Measurements from ENCODE around the gene PEX16.

The PEX16 gene

GRCh38 chr11:45917623-45918330, at the start of gene PEX16:
PEX16 (minus strand) TSS chr11:45917877; CDS start chr11:45917811, 66 bp downstream.
- peaks cover 10 to 45% (median 23%) of the 10 kb centered on the region in 4 donors for H3K4me1 ChIP-seq
- H3K27me3 ChIP-seq = peaks cover 10 to 16% of the 10 kb centered on the region in 2 donors
- intact Hi-C loops (cut with DNase I; ENCODE audit: low total_unique reads) = loop anchor here (5.0 kb wide), 2 partner anchors 60 to 75 kb away; no protein-coding TSS in a partner anchor
- H3K36me3 ChIP-seq = peaks cover 19 to 31% (median 27%) of the 10 kb centered on the region in 3 donors
- H3K9me3 ChIP-seq = no peaks in the 10 kb centered on the region
- no peak for TF ChIP-seq CTCF (IDR thresholded peaks at IDR 0.05)
- peak; percentile 98 to 99 for DNase-seq
- H3K27ac ChIP-seq = peak within 1 kb of the TSS; percentile 87 to 89
- H3K4me3 ChIP-seq = peak within 1 kb of the TSS; percentile 79 to 81

- H3K4me1 ChIP-seq = peaks cover 0 to 4% (median 0%) of the 10 kb centered on the region in 4 donors
- intact Hi-C loops (cut with DNase I; ENCODE audit: low total_unique reads) = loop anchor here (10.0 kb wide), 1 partner anchor 350 kb away; no protein-coding TSS in a partner anchor
- H3K36me3 ChIP-seq = peaks cover 31 to 63% (median 39%) of the 10 kb centered on the region in 3 donors
- peak overlapping the region in 1 of 2 donors; percentile 16 for H3K27ac ChIP-seq
- no peaks in the 10 kb centered on the region for H3K27me3 ChIP-seq
- H3K9me3 ChIP-seq = no peaks in the 10 kb centered on the region
- DNase-seq = peak; percentile 59 to 70
- H3K4me3 ChIP-seq = no peak overlapping the region
- peak; percentile 88 to 89 for TF ChIP-seq CTCF (IDR thresholded peaks at IDR 0.05)
Observed at GRCh38 chr11:45964911-45965389, 47.3 kb upstream of the PEX16 start.

- intact Hi-C loops (cut with DNase I; ENCODE audit: low total_unique reads) = loop anchor here (10.0 kb wide), 1 partner anchor 353 kb away; no protein-coding TSS in a partner anchor
- no peak overlapping the region for H3K27ac ChIP-seq
- H3K4me3 ChIP-seq = no peak overlapping the region
- peaks cover 0 to 4% (median 0%) of the 10 kb centered on the region in 4 donors for H3K4me1 ChIP-seq
- no peaks in the 10 kb centered on the region for H3K27me3 ChIP-seq
- no peak for DNase-seq
- peaks cover 13 to 35% (median 14%) of the 10 kb centered on the region in 3 donors for H3K36me3 ChIP-seq
- no peaks in the 10 kb centered on the region for H3K9me3 ChIP-seq
- no peak for TF ChIP-seq CTCF (IDR thresholded peaks at IDR 0.05)
Observed at GRCh38 chr11:45961751-45962240, 44.1 kb upstream of the PEX16 start.

GRCh38 chr11:45960387-45961095, 42.9 kb upstream of the PEX16 start:
- H3K4me1 ChIP-seq = peaks cover 0 to 4% (median 0%) of the 10 kb centered on the region in 4 donors
- TF ChIP-seq CTCF (IDR thresholded peaks at IDR 0.05) = no peak
- no peak overlapping the region for H3K27ac ChIP-seq
- no peaks in the 10 kb centered on the region for H3K27me3 ChIP-seq
- H3K9me3 ChIP-seq = no peaks in the 10 kb centered on the region
- H3K4me3 ChIP-seq = no peak overlapping the region
- intact Hi-C loops (cut with DNase I; ENCODE audit: low total_unique reads) = loop anchor here (10.0 kb wide), 1 partner anchor 354 kb away; no protein-coding TSS in a partner anchor
- no peak for DNase-seq
- H3K36me3 ChIP-seq = peaks cover 6 to 36% (median 9%) of the 10 kb centered on the region in 3 donors

- intact Hi-C loops (cut with DNase I; ENCODE audit: low total_unique reads) = loop anchor here (10.0 kb wide), 1 partner anchor 355 kb away; no protein-coding TSS in a partner anchor
- no peak for TF ChIP-seq CTCF (IDR thresholded peaks at IDR 0.05)
- peaks cover 8 to 33% (median 9%) of the 10 kb centered on the region in 3 donors for H3K36me3 ChIP-seq
Observed at GRCh38 chr11:45959851-45960250, 42.2 kb upstream of the PEX16 start.

More at GRCh38 chr11:45959851-45960250, 42.2 kb upstream of the PEX16 start:
- no peak overlapping the region for H3K4me3 ChIP-seq
- H3K27ac ChIP-seq = no peak overlapping the region
- no peaks in the 10 kb centered on the region for H3K4me1 ChIP-seq
- DNase-seq = no peak
- H3K9me3 ChIP-seq = no peaks in the 10 kb centered on the region
- H3K27me3 ChIP-seq = no peaks in the 10 kb centered on the region
